Psoas muscle (tissue), 8 donors: Measurements from ENCODE around the gene TMEM266. TPM values are rescaled to one million over a fixed set of nuclear protein-coding genes. Genes with fewer than 3 reads are reported as not detected.

ENCODE experiments used
- ATAC-seq, 4 donors: fragments of 200-7000 bp; cut with Tn5 transposase; one replicate each; pipeline ENCODE4 v1.9.1; 2020; ENCODE audit warnings: moderate library complexity in 3 of 4, mild to moderate bottlenecking in 2 of 4
- DNase-seq, 2 donors: peaks; one replicate each; pipeline ENCODE4 v3.0.0-alpha.2; 2020
- H3K27ac ChIP-seq: fragments of 200-600 bp; one replicate; pipeline ENCODE4 v1.8.0; 2022
- H3K27me3 ChIP-seq, 3 donors: fragments of 200-600 bp in 1 of 3; one replicate each; pipeline versions ENCODE4 v1.6.1 to v1.8.0; 2013 to 2022; ENCODE audit warnings: low read length in 2 of 3, mild to moderate bottlenecking in 2 of 3, moderate library complexity in 1 of 3; ENCODE audit not compliant: insufficient read depth in 3 of 3
- H3K36me3 ChIP-seq, 2 donors: fragments of 200-600 bp in 1 of 2; one replicate each; pipeline versions ENCODE4 v1.6.1 to v1.8.0; 2013 to 2022; ENCODE audit warnings: low read depth in 1 of 2, mild to moderate bottlenecking in 1 of 2, moderate library complexity in 1 of 2; ENCODE audit not compliant: insufficient read depth in 1 of 2
- H3K4me1 ChIP-seq: fragments of 200-600 bp; one replicate; pipeline ENCODE4 v1.8.0; 2022
- H3K4me3 ChIP-seq: fragments of 200-600 bp; one replicate; pipeline ENCODE4 v1.8.0; 2022; ENCODE audit warnings: mild to moderate bottlenecking
- H3K9me3 ChIP-seq: fragments of 200-600 bp; one replicate; pipeline ENCODE4 v1.8.0; 2022
- CTCF ChIP-seq: fragments of 200-600 bp; IDR thresholded peaks from one replicate; pipeline ENCODE4 v1.8.0; 2022; ENCODE audit warnings: antibody characterized with exemption
- WGBS, 3 donors: extraction: QIAGEN DNeasy Blood & Tissue Kit; methylation state at CpG; one replicate each; pipeline versions ENCODE4 v1.1.6 to v1.1.7; 2013; 5-methylcytosine and 5-hydroxymethylcytosine counted together
- intact Hi-C, 2 donors: fragments of 100-400 bp; cut with DNase I; formaldehyde crosslinking; loops; one replicate each; pipeline versions ENCODE4 v1.11.0 to v1.14.2; 2022
- polyA plus RNA-seq, 3 donors: library from polyadenylated mRNA; stranded (reverse); fragments of 200-250 nt; gene quantifications; one replicate each; pipeline ENCODE4 v1.2.3, GENCODE V29; 2013
- total RNA-seq, 4 donors: library from RNA; stranded (reverse); fragmentation: NEBNext Ultra II Directional in 2 of 4; extraction: Animal tissue kit (Norgen Biotek cat#: 25700) in 2 of 4; gene quantifications; one replicate each; pipeline versions ENCODE4 v1.2.1 to v1.2.4, GENCODE V29; 2021 to 2023
- donor health status: healthy with polysubstance abuse.
- donor health status: DM: no; HTN: no; CAD: no; lungs with moderate emphysema.
- donor health status: Bipolar disorder and iron deficiency.
- donor health status: healthy.
- donor health status: DM: yes; HTN: yes; CAD: no.
- donor health status: DM: no; HTN: no; CAD: no.
- donor health status: DM: no; HTN: no; CAD: no.
- donor health status: DM: yes; HTN: yes; CAD: no.

Gene TMEM266
- total and polyA plus RNA-seq, 7 donors = 0.87 to 12.1 (median 5.6) TPM

DNA sequence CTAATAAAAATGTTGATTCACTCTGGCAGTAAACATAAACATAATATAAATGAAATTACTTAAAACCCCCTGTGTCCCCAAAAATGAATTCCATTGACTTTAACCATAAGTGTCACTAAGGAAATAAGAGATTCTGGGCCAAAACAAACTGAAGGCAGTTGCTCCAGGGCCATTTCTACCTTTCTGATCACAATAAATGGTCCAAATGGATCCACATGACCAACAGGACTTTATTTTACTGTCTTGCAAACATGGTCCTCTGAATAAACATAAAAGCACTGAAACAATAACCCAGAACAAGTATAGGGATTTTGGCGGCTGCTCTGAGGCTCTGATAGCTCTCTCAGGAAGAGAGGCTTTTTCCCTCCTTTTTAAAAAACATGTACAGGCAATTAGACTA, 174.1 kb downstream of the TMEM266 start:
- Histone ChIP-seq H3K9me3 (no peaks in the 10 kb centered on the region), H3K4me1 (peaks cover 5% of the 10 kb centered on the region), H3K27ac (no peak overlapping the region), H3K4me3 (no peak overlapping the region), H3K36me3 (peaks cover 0 to 15% of the 10 kb centered on the region in 2 donors), H3K27me3 (no peaks in the 10 kb centered on the region)
- DNase-seq = no peak
- no peak for TF ChIP-seq CTCF
- ATAC-seq = no peak
- intact Hi-C loops = loop anchor here (2.0 to 10.0 kb wide), 2 partner anchors 71 to 97 kb away; no protein-coding TSS in a partner anchor
- 93 to 100% (median 96%) methylated on average over 1 of the region's 1 CpG for WGBS, 3 donors

GRCh38 chr15:76234337-76234889, 174.6 kb downstream of the TMEM266 start:
- no peak for ATAC-seq
- WGBS, 3 donors = 75 to 88% (median 75%) methylated on average over 4 of the region's 4 CpGs

GRCh38 chr15:76235186-76235826, 175.5 kb downstream of the TMEM266 start:
- no peaks in the 10 kb centered on the region for H3K27me3 ChIP-seq
- H3K4me3 ChIP-seq = no peak overlapping the region
- TF ChIP-seq CTCF = peak; percentile 58
- ATAC-seq (peak; percentile 39 to 86 (median 83)), DNase-seq (no peak)
- H3K9me3 ChIP-seq = no peaks in the 10 kb centered on the region
- intact Hi-C loops = loop anchor here (2.0 to 10.0 kb wide), 2 partner anchors 69 to 95 kb away; no protein-coding TSS in a partner anchor
- H3K27ac ChIP-seq = no peak overlapping the region
- H3K36me3 ChIP-seq = peaks cover 0 to 15% of the 10 kb centered on the region in 2 donors
- 70 to 83% (median 71%) methylated on average over 3 of the region's 3 CpGs for whole genome bisulfite sequencing, 3 donors
- H3K4me1 ChIP-seq = peaks cover 5% of the 10 kb centered on the region

More at GRCh38 chr15:76234337-76234889, 174.6 kb downstream of the TMEM266 start:
- intact Hi-C loops = loop anchor here (2.0 to 10.0 kb wide), 2 partner anchors 70 to 96 kb away; no protein-coding TSS in a partner anchor
- no peaks in the 10 kb centered on the region for H3K9me3 ChIP-seq
- no peak for DNase-seq
- peaks cover 5% of the 10 kb centered on the region for H3K4me1 ChIP-seq
- no peak overlapping the region for H3K27ac ChIP-seq
- TF ChIP-seq CTCF = no peak
- no peaks in the 10 kb centered on the region for H3K27me3 ChIP-seq
- no peak overlapping the region for H3K4me3 ChIP-seq
- H3K36me3 ChIP-seq = peaks cover 0 to 15% of the 10 kb centered on the region in 2 donors

DNA sequence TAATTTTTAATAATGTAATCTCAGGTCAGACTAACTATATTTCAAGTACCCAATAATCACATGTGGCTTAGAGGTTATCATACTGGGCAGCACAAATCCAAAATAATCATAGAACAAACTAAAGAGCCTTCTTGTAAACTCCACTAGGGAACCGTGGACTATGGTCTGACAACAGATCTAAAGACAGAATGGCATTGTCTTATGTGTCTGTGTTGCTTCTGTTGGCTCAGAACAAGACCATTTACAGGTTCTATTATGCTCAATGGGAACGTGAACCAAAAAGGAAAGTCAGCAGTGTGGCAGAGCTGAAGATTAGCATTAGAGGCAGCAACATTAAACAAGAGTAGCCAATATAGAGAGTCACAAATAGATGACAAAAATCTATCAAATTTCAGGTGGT, 176.6 kb downstream of the TMEM266 start:
- Histone ChIP-seq H3K27me3 (no peaks in the 10 kb centered on the region), H3K4me3 (no peak overlapping the region), H3K36me3 (peaks cover 0 to 6% of the 10 kb centered on the region in 2 donors), H3K27ac (no peak overlapping the region), H3K4me1 (peaks cover 5% of the 10 kb centered on the region), H3K9me3 (no peaks in the 10 kb centered on the region)
- WGBS, 3 donors = 43 to 58% (median 49%) methylated on average over 2 of the region's 2 CpGs
- peak in 1 of 4 donors; percentile 23 for ATAC-seq
- intact Hi-C loops = loop anchor here in 1 of 2 donors (10.0 kb wide), 1 partner anchor 68 kb away; no protein-coding TSS in a partner anchor
- no peak for DNase-seq
- no peak for TF ChIP-seq CTCF
